ENCODE results near the gene GTF2E1. TPM values are rescaled to one million over a fixed set of nuclear protein-coding genes. Genes with fewer than 3 reads are reported as not detected.
A peak's percentile ranks its signal among the peaks of the same experiment; 100 is the strongest.

Gene GTF2E1
- total RNA-seq: 10 to 100 TPM; 15.3 to 17.5 TPM

- Histone ChIP-seq H3K27me3 (replicated peaks; ENCODE audit: insufficient read depth) (no peaks in the 10 kb centered on the region), H3K9me3 (no peaks in the 10 kb centered on the region), H3K4me3 (peak within 1 kb of the TSS; percentile 76 to 90), H3K4me1 (replicated peaks) (peaks cover 4% of the 10 kb centered on the region), H3K27ac (peak within 1 kb of the TSS; percentile 97), H3K36me3 (no peaks in the 10 kb centered on the region)
- TF ChIP-seq POLR2AphosphoS5 (IDR thresholded peaks at IDR 0.05): peak; percentile 97
- TF ChIP-seq POLR2A (IDR thresholded peaks at IDR 0.05): peak; percentile 33
- peak in 2 of 4 experiments; percentile 16 to 22 for TF ChIP-seq CTCF (IDR thresholded peaks at IDR 0.05)
- peak; percentile 99 for DNase-seq (ENCODE audit: low spot score)
- intact Hi-C loops (cut with DNase I): loop anchor here (5.0 to 10.0 kb wide), 2 partner anchors 148 to 165 kb away; partner anchors contain the start of genes NDUFB4 and STXBP5L
- WGBS: 0% methylated on average over 39 of the region's 39 CpGs
Measured at GRCh38 chr3:120742198-120742848, at the start of gene GTF2E1, which contains the start of gene RABL3. Gene GTF2E1, plus strand, starts transcription at chr3:120742744. Its CDS starts 7,809 bp downstream, at chr3:120750553. Gene RABL3, minus strand, starts transcription at chr3:120742516. Its CDS starts 9 bp downstream, at chr3:120742507.

GRCh38 chr3:120693439-120694171, 48.9 kb upstream of the GTF2E1 start:
- H3K27me3 ChIP-seq (replicated peaks; ENCODE audit: insufficient read depth): no peaks in the 10 kb centered on the region
- peaks cover 0 to 4% of the 10 kb centered on the region in 2 donors for H3K36me3 ChIP-seq
- H3K4me3 ChIP-seq: no peak overlapping the region
- intact Hi-C loops (cut with DNase I): no loop called here
- H3K27ac ChIP-seq: peak overlapping the region; percentile 30 to 68
- H3K9me3 ChIP-seq: no peaks in the 10 kb centered on the region
- WGBS: 60% methylated on average over 1 of the region's 1 CpG
- TF ChIP-seq POLR2AphosphoS5 (IDR thresholded peaks at IDR 0.05) (peak; percentile 93), POLR2A (IDR thresholded peaks at IDR 0.05) (no peak)
- DNase-seq (ENCODE audit: low spot score): no peak
- peaks cover 5% of the 10 kb centered on the region for H3K4me1 ChIP-seq (replicated peaks)

- Histone ChIP-seq H3K4me1 (replicated peaks) (no peaks in the 10 kb centered on the region), H3K27ac (no peak overlapping the region), H3K36me3 (peaks cover 0 to 4% of the 10 kb centered on the region in 2 donors), H3K27me3 (replicated peaks; ENCODE audit: insufficient read depth) (no peaks in the 10 kb centered on the region), H3K9me3 (no peaks in the 10 kb centered on the region), H3K4me3 (no peak overlapping the region)
- TF ChIP-seq POLR2A (IDR thresholded peaks at IDR 0.05): no peak
- no peak for TF ChIP-seq POLR2AphosphoS5 (IDR thresholded peaks at IDR 0.05)
- no peak for TF ChIP-seq CTCF (IDR thresholded peaks at IDR 0.05)
- intact Hi-C loops (cut with DNase I): no loop called here
- DNase-seq (ENCODE audit: low spot score): no peak
- WGBS: 90% methylated on average over 3 of the region's 3 CpGs
Measured at GRCh38 chr3:120699333-120699732, 43.2 kb upstream of the GTF2E1 start.

- 45% methylated on average over 5 of the region's 5 CpGs for WGBS
Measured at GRCh38 chr3:120705884-120706582, 36.5 kb upstream of the GTF2E1 start.

More at GRCh38 chr3:120705884-120706582, 36.5 kb upstream of the GTF2E1 start:
- H3K4me1 ChIP-seq (replicated peaks): no peaks in the 10 kb centered on the region
- peak overlapping the region in 1 of 2 donors; percentile 17 for H3K27ac ChIP-seq
- intact Hi-C loops (cut with DNase I): no loop called here
- H3K36me3 ChIP-seq: no peaks in the 10 kb centered on the region
- no peak overlapping the region for H3K4me3 ChIP-seq
- TF ChIP-seq POLR2AphosphoS5 (IDR thresholded peaks at IDR 0.05): peak; percentile 48
- TF ChIP-seq CTCF (IDR thresholded peaks at IDR 0.05): no peak
- H3K9me3 ChIP-seq: no peaks in the 10 kb centered on the region
- DNase-seq (ENCODE audit: low spot score): peak; percentile 44
- H3K27me3 ChIP-seq (replicated peaks; ENCODE audit: insufficient read depth): no peaks in the 10 kb centered on the region

All from prostate gland (tissue), 2 donors.